ENCODE data around the gene DNAJB12. TPM values are rescaled to one million over a fixed set of nuclear protein-coding genes. Genes with fewer than 3 reads are reported as not detected.
A peak's percentile ranks its signal among the peaks of the same experiment; 100 is the strongest.

Gene DNAJB12
- polyA plus RNA-seq, 1 donor (not counting 4 experiments of a cell fraction or from before 2014, with no cell fraction given) = 12.0 TPM

GRCh38 chr10:72315054-72315453 is 39.7 kb downstream of the DNAJB12 start:
- Histone ChIP-seq H3K79me2 (ENCODE audit: control insufficient read depth, insufficient read depth, low read length) (no peaks in the 10 kb centered on the region), H3K9me1 (ENCODE audit: control insufficient read depth, extremely low read depth, insufficient read depth, low read length) (no peaks in the 10 kb centered on the region), H2AFZ (ENCODE audit: control insufficient read depth, low read length) (no peak overlapping the region), H3K27ac (ENCODE audit: control insufficient read depth, insufficient read depth, low read length) (peak overlapping the region; percentile 65), H4K20me1 (ENCODE audit: control insufficient read depth, extremely low read depth, insufficient read depth, low read length) (no peaks in the 10 kb centered on the region), H3K9me3 (ENCODE audit: control insufficient read depth, low read depth, low read length) (no peaks in the 10 kb centered on the region), H3K27me3 (ENCODE audit: control insufficient read depth, extremely low read depth, insufficient read depth, low read length) (no peaks in the 10 kb centered on the region), H3K4me2 (ENCODE audit: control insufficient read depth, extremely low read depth, insufficient read depth, low read depth, low read length) (peak overlapping the region; percentile 9), H3K9ac (ENCODE audit: control insufficient read depth, extremely low read depth, insufficient read depth, low read length) (peak overlapping the region; percentile 19), H3K4me1 (ENCODE audit: control insufficient read depth, extremely low read depth, insufficient read depth, low read length) (peaks cover 46% of the 10 kb centered on the region), H3K36me3 (ENCODE audit: control insufficient read depth in 2 of 2, extremely low read depth in 1 of 2, insufficient read depth in 2 of 2, low read length in 2 of 2) (no peaks in the 10 kb centered on the region), H3K4me3 (ENCODE audit: control insufficient read depth in 2 of 3, extremely low read depth in 1 of 3, insufficient read depth in 2 of 3, low read depth in 1 of 3, low read length in 3 of 3) (no peak overlapping the region)
- DNase-seq (ENCODE audit: low read depth, low spot score) = no peak
- peak; percentile 48 for FAIRE-seq
- dilution Hi-C loops (cut with MboI; ENCODE audit: extremely low pct_ligation_motif_present, low sequenced_read_pairs) = no loop called here
- TF ChIP-seq CTCF (optimal IDR thresholded peaks at IDR 0.05 in 1 of 3, IDR thresholded peaks at IDR 0.05 in 1 of 3, conservative IDR thresholded peaks at IDR 0.05 in 1 of 3; ENCODE audit: extremely low read depth in 1 of 3, insufficient read depth in 2 of 3, low read length in 3 of 3) (no peak), EZH2 (IDR thresholded peaks at IDR 0.05; ENCODE audit: low read length) (no peak)

GRCh38 chr10:72314263-72314662 is 40.5 kb downstream of the DNAJB12 start:
- Histone ChIP-seq H3K36me3 (ENCODE audit: control insufficient read depth in 2 of 2, extremely low read depth in 1 of 2, insufficient read depth in 2 of 2, low read length in 2 of 2) (no peaks in the 10 kb centered on the region), H3K9me1 (ENCODE audit: control insufficient read depth, extremely low read depth, insufficient read depth, low read length) (no peaks in the 10 kb centered on the region), H3K27ac (ENCODE audit: control insufficient read depth, insufficient read depth, low read length) (no peak overlapping the region), H3K4me2 (ENCODE audit: control insufficient read depth, extremely low read depth, insufficient read depth, low read depth, low read length) (no peak overlapping the region), H3K9me3 (ENCODE audit: control insufficient read depth, low read depth, low read length) (no peaks in the 10 kb centered on the region), H3K4me1 (ENCODE audit: control insufficient read depth, extremely low read depth, insufficient read depth, low read length) (peaks cover 51% of the 10 kb centered on the region), H4K20me1 (ENCODE audit: control insufficient read depth, extremely low read depth, insufficient read depth, low read length) (no peaks in the 10 kb centered on the region), H3K79me2 (ENCODE audit: control insufficient read depth, insufficient read depth, low read length) (no peaks in the 10 kb centered on the region), H3K9ac (ENCODE audit: control insufficient read depth, extremely low read depth, insufficient read depth, low read length) (no peak overlapping the region), H2AFZ (ENCODE audit: control insufficient read depth, low read length) (no peak overlapping the region), H3K27me3 (ENCODE audit: control insufficient read depth, extremely low read depth, insufficient read depth, low read length) (no peaks in the 10 kb centered on the region), H3K4me3 (ENCODE audit: control insufficient read depth in 2 of 3, extremely low read depth in 1 of 3, insufficient read depth in 2 of 3, low read depth in 1 of 3, low read length in 3 of 3) (no peak overlapping the region)
- dilution Hi-C loops (cut with MboI; ENCODE audit: extremely low pct_ligation_motif_present, low sequenced_read_pairs) = no loop called here
- FAIRE-seq (no peak), DNase-seq (ENCODE audit: low read depth, low spot score) (no peak)
- TF ChIP-seq CTCF (optimal IDR thresholded peaks at IDR 0.05 in 1 of 3, IDR thresholded peaks at IDR 0.05 in 1 of 3, conservative IDR thresholded peaks at IDR 0.05 in 1 of 3; ENCODE audit: extremely low read depth in 1 of 3, insufficient read depth in 2 of 3, low read length in 3 of 3) = no peak
- no peak for TF ChIP-seq EZH2 (IDR thresholded peaks at IDR 0.05; ENCODE audit: low read length)

Measured in keratinocyte (primary cell).